NOMO-1 treated with dmso at 0.1 percent for 144 hours (cell line): Measurements from ENCODE around the gene ASPHD1.
"Not testable (repeated sequence)": the region's sequence is repeated elsewhere in the genome, so short reads cannot be mapped to it uniquely, and the experiment has no call there.

Source experiments
- DNase-seq: peaks from one replicate; lab custom pipeline; 2025; ENCODE audit not compliant: unreplicated experiment; lab: John Stamatoyannopoulos, UW

Gene ASPHD1

DNA sequence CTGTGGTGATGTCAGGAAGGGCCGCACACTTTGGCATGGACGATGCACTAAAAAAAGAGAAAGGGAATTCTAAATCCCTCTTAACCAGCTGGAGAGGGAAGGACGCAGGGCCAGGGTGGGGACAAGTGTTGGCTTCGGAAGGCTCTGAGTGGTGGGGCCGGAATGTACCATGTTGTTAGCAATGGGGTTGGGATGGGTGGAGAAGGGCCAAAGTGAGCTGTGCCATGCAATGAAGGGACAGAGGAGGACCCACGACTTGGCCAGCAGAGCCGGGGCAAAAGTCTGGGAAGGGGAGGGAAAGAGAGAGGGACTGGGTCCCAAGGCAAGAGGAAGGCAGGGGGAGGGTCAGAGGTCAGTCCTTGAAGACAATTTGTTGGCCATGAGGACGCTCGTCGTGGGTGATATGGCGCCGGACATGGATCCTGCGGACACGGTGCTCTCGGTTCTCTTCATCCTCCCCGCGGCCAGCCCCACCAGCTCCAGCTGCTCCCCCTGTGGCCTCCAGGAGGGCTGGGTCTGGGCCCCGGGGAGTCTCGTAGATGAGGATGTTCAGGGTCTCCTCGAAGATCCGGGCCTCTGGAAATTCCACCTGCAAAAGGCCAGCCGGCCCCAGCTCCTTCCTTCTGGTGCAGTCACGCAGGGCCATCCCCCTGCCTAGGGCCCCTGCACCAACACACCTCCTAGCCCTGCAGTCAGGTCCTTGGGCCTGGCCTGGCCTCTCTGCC lies 6.4 kb downstream of the ASPHD1 start:
- no peak for DNase-seq

GRCh38 chr16:29907973-29908372 lies 7.7 kb downstream of the ASPHD1 start:
- no peak for DNase-seq

DNA sequence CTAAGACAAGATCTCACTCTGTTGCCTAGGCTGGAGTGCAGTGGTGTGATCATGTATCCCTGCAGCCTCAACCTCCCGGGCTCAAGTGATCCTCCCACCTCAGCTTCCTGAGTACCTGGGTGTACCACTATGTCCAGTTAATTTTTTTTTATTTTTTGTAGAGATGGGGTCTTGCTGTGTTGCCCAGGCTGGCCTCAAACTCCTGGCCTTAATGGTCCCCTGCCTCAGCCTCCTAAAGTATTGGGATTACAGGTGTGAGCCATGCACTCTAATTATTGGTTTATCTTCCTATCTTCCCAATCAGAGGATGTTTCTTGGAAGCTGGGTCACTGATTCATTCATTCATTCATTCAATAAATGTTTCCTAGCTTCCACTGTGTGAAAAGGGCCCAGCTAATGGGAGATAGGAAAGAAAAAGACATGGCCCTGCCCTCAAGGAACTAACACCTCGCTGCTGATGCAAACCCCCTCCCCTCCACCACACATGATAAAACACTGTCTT lies 8.5 kb downstream of the ASPHD1 start:
- no peak for DNase-seq

- peak; percentile 45 for DNase-seq
These were observed 9.1 kb downstream of the ASPHD1 start for GRCh38 chr16:29909391-29909790.

DNA sequence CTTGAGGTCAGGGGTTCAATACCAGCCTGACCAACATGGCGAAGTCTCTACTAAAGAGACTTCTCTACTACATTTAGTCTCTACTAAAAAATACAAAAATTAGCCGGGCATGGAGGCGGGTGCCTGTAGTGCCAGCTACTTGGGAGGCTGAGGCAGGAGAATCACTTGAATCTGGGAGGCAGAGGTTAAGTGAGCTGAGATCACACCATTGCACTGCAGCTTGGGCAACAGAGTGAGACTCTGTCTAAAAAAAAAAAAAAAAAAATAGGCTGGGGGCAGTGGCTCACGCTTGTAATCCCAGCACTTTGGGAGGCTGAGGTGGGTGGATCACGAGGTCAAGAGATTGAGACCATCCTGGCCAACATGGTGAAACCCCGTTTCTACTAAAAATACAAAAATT lies 9.6 kb downstream of the ASPHD1 start:
- DNase-seq, result not testable (repeated sequence)

GRCh38 chr16:29910819-29911675 lies 10.8 kb downstream of the ASPHD1 start:
- DNase-seq, result no peak

- no peak for DNase-seq
These were observed 11.4 kb downstream of the ASPHD1 start for GRCh38 chr16:29911676-29912010.

DNA sequence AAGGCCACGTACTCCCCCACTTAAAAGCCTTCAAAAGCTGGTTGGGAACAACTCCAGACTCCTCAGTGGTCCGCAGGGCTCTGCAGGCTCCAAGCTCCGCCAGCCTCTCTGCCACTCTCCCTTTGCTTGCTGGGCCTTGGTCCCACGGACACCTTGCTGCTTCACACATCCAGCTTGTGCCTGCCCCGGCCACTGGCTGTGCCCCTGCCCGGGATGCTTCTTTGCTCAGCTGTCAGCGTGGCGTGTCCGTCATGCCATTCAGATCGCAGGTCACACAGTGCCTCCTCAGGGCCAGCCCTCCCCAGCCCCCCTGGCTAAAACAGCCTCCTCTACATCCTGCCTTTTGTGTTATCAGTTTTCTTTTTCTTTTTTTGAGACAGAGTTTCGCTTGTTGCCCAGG lies 11.8 kb downstream of the ASPHD1 start:
- DNase-seq, result no peak

GRCh38 chr16:29913514-29913913 lies 13.2 kb downstream of the ASPHD1 start:
- DNase-seq, result no peak

GRCh38 chr16:29915590-29916247 lies 15.4 kb downstream of the ASPHD1 start:
- no peak for DNase-seq

- DNase-seq, result no peak
These were observed 16.7 kb downstream of the ASPHD1 start for GRCh38 chr16:29916979-29917378.

DNA sequence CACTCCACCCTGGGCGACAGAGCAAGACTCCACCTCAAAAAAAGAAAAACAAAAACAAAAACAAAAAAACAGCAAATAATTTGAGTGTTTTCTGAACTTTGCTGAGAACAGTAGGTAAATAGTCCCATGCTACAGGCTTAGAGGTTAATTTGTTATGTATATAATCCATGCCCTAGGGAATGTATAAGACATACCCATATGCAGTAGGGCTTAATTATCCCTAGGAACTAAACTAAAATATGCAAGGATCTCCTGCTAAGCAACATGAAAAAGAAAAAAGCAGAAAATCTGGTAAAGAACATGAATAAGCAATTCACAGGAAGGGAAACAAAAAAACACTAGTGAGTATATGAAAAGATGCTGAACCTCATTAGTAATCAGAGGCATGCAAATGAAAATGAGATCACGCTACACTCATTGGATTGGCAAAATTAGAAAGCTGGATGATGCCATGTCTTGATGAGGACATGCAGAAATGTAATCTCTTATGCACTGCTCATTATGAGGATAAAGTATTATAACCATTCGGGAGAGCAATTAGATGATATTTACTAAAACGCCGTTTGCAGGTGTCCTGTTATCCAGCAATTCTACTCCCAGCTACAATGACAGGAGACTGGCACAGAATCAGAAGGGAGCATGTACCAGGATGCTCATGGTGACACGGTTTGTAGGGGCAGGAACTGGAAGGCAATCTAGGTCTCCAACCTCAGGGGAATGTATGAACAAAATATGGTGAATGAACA lies 20.2 kb downstream of the ASPHD1 start:
- DNase-seq, result no peak

DNA sequence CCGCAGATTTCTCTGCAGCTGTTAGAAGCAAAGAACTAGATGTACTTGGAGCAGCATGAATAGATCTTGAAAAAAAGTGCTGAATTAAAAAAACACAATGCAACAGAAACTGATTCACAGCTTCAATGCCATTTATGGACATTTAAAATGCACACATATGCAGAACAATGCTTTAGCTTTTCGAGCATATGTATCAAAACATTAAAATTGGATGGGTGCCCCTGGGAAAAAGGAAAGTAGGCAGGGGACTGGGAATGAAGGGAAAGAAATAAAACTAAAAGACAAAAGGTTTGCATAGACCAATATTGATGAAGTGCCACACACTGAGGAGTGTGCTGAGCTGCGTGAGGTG lies 20.7 kb downstream of the ASPHD1 start:
- DNase-seq, result no peak

DNA sequence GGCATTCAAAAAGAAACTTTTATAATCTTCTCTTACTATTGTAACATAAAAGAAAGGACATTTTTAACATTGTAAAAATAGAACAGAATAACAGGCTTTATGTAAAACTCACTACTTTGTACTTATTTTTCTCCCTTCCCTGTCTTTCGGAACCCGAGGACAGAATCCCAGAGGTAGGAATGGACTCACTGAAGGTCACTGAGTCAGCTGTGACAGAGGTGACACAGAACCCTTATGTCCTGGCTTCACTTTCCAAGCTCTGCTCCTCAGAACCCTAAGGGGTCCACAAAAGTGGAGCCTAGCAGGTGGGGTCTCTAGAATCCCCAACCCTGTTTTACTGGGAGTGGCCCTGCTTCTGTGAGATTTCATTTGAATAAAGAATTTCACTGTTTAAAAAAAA lies 22.0 kb downstream of the ASPHD1 start:
- DNase-seq, result no peak

- no peak for DNase-seq
These were observed 22.8 kb downstream of the ASPHD1 start for GRCh38 chr16:29922986-29923501.

GRCh38 chr16:29925105-29925756 lies 24.9 kb downstream of the ASPHD1 start:
- DNase-seq, result no peak

- DNase-seq, result peak; percentile 63
These were observed 25.8 kb downstream of the ASPHD1 start, which contains the start of gene KCTD13 for GRCh38 chr16:29925781-29926710. Gene KCTD13 (minus strand): TSS chr16:29926226. CDS start chr16:29926033, 193 bp downstream.

DNA sequence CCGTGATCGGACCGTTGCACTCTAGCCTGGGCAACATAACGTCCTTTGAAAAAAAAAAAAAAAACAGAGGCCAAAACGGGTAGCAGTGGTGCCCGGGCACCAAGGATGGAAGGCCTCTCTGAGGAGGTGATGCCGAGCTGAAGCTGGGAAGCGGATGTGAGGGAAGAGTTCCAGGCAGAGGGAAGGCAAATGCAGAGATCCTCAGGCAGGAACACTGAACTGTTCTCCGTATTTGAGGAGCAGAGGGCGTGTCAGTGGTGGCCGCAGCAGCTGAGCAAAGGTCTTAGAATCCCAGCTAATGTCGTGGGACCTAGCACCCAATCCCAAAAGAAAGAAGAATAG lies 26.4 kb downstream of the ASPHD1 start:
- DNase-seq, result no peak
